ENCODE results near the gene CDC42EP5. TPM values are rescaled to one million over a fixed set of nuclear protein-coding genes. Genes with fewer than 3 reads are reported as not detected.
"Not testable (repeated sequence)": the region's sequence is repeated elsewhere in the genome, so short reads cannot be mapped to it uniquely, and the experiment has no call there.

The CDC42EP5 gene
- polyA plus RNA-seq, 3 donors = not detected

DNA sequence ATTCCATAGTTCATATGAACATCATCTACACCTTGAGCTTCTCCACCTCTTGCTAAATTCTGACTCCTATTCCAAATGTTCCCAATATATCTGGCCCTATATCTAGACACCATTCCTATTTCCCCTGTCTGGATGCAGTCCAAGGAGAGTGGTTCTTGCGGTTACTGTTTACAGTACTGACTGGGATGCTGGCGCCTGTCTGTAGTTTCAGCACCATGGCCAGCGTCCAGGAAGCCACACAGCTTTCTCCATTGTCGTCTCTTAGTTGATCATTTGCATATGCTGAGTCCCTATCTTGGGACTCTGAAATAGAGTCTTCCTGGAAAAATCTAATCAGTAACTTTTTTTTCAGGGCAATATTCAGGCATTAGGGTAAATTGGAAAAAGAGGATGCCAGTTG lies 44.4 kb upstream of the CDC42EP5 start:
- H3K4me3 ChIP-seq (replicated peaks in 1 of 3; ENCODE audit: low read depth in 2 of 3, low read length in 3 of 3) = no peak overlapping the region
- intact Hi-C loops (cut with micrococcal nuclease) = no loop called here
- no peaks in the 10 kb centered on the region for H3K36me3 ChIP-seq (replicated peaks in 1 of 2; ENCODE audit: control insufficient read depth in 1 of 2, insufficient read depth in 2 of 2, low read length in 2 of 2)
- no peaks in the 10 kb centered on the region for H4K20me1 ChIP-seq (ENCODE audit: insufficient read depth, low read length)
- H3K27ac Mint-ChIP-seq = no peak overlapping the region
- no peak overlapping the region for H3K9ac ChIP-seq (ENCODE audit: insufficient read depth, low read length, poor library complexity, severe bottlenecking)
- H3K9me3 ChIP-seq (replicated peaks in 1 of 2; ENCODE audit: control insufficient read depth in 1 of 2, insufficient read depth in 1 of 2, low read length in 2 of 2) = no peaks in the 10 kb centered on the region
- peaks cover 0 to 3% (median 0%) of the 10 kb centered on the region in 7 donors for H3K9me3 Mint-ChIP-seq
- peak overlapping the region in 1 of 2 donors; percentile 37 for H3K4me3 Mint-ChIP-seq
- TF ChIP-seq, protein P1, sequence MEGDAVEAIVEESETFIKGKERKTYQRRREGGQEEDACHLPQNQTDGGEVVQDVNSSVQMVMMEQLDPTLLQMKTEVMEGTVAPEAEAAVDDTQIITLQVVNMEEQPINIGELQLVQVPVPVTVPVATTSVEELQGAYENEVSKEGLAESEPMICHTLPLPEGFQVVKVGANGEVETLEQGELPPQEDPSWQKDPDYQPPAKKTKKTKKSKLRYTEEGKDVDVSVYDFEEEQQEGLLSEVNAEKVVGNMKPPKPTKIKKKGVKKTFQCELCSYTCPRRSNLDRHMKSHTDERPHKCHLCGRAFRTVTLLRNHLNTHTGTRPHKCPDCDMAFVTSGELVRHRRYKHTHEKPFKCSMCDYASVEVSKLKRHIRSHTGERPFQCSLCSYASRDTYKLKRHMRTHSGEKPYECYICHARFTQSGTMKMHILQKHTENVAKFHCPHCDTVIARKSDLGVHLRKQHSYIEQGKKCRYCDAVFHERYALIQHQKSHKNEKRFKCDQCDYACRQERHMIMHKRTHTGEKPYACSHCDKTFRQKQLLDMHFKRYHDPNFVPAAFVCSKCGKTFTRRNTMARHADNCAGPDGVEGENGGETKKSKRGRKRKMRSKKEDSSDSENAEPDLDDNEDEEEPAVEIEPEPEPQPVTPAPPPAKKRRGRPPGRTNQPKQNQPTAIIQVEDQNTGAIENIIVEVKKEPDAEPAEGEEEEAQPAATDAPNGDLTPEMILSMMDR (IDR thresholded peaks at IDR 0.05) = no peak
- H2AFZ ChIP-seq (ENCODE audit: insufficient read depth, low read depth, low read length, poor library complexity, severe bottlenecking) = no peak overlapping the region
- no CpG with 5 or more reads among the region's 4 CpGs for WGBS (ENCODE audit: insufficient coverage)
- no peaks in the 10 kb centered on the region for H3K79me2 ChIP-seq (ENCODE audit: insufficient read depth, low read length)
- peaks cover 65 to 83% (median 69%) of the 10 kb centered on the region in 3 donors for H3K27me3 Mint-ChIP-seq (ENCODE audit: low read depth in 3 of 3)
- no peak overlapping the region for H3K27ac ChIP-seq (ENCODE audit: low read depth in 1 of 2, low read length in 2 of 2)
- no peak overlapping the region for H3K4me2 ChIP-seq (replicated peaks; ENCODE audit: extremely low read depth, low read length, poor library complexity, severe bottlenecking)
- H3K36me3 Mint-ChIP-seq = no peaks in the 10 kb centered on the region
- DNase-seq = peak; percentile 33 to 61 (median 47)
- peaks cover 15 to 16% of the 10 kb centered on the region in 2 donors for H3K4me1 ChIP-seq (ENCODE audit: control insufficient read depth in 1 of 2, insufficient read depth in 2 of 2, low read length in 2 of 2)
- H3K4me1 Mint-ChIP-seq = peaks cover 18% of the 10 kb centered on the region
- peaks cover 28 to 50% of the 10 kb centered on the region in 2 donors for H3K27me3 ChIP-seq (ENCODE audit: control insufficient read depth in 2 of 2, insufficient read depth in 2 of 2, low read length in 2 of 2)

DNA sequence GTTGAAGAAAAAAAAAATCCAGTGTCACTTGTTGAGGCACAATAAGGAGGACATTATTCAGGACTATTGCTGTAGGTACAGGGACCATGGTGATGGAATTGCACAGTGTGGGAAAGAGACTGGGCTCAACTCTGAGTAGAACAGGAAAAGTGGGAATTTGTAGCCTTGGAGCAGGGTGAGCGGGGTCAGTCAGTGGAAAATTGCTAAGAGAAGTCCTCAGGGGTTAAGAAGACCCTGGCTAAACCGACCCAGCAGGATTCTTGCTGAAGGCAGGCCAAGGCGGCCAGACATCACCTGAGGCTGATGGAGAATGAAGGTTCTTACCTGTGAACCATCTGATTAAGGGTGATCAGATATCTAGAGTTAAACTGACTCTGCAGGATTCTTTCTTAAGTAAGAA lies 42.1 kb upstream of the CDC42EP5 start:
- 80% methylated on average over 3 of the region's 3 CpGs for WGBS (ENCODE audit: insufficient coverage)
- Histone ChIP-seq H4K20me1 (ENCODE audit: insufficient read depth, low read length) (no peaks in the 10 kb centered on the region), H2AFZ (ENCODE audit: insufficient read depth, low read depth, low read length, poor library complexity, severe bottlenecking) (no peak overlapping the region), H3K4me3 (replicated peaks in 1 of 3; ENCODE audit: low read depth in 2 of 3, low read length in 3 of 3) (no peak overlapping the region), H3K9ac (ENCODE audit: insufficient read depth, low read length, poor library complexity, severe bottlenecking) (no peak overlapping the region), H3K79me2 (ENCODE audit: insufficient read depth, low read length) (no peaks in the 10 kb centered on the region), H3K27me3 (ENCODE audit: control insufficient read depth in 2 of 2, insufficient read depth in 2 of 2, low read length in 2 of 2) (peaks cover 20 to 33% of the 10 kb centered on the region in 2 donors), H3K36me3 (replicated peaks in 1 of 2; ENCODE audit: control insufficient read depth in 1 of 2, insufficient read depth in 2 of 2, low read length in 2 of 2) (no peaks in the 10 kb centered on the region), H3K4me2 (replicated peaks; ENCODE audit: extremely low read depth, low read length, poor library complexity, severe bottlenecking) (no peak overlapping the region), H3K4me1 (ENCODE audit: control insufficient read depth in 1 of 2, insufficient read depth in 2 of 2, low read length in 2 of 2) (no peaks in the 10 kb centered on the region), H3K9me3 (replicated peaks in 1 of 2; ENCODE audit: control insufficient read depth in 1 of 2, insufficient read depth in 1 of 2, low read length in 2 of 2) (no peaks in the 10 kb centered on the region), H3K27ac (ENCODE audit: low read depth in 1 of 2, low read length in 2 of 2) (no peak overlapping the region)
- intact Hi-C loops (cut with micrococcal nuclease) = no loop called here
- no peak for DNase-seq
- no peaks in the 10 kb centered on the region for H3K4me1 Mint-ChIP-seq
- H3K4me3 Mint-ChIP-seq = peak overlapping the region in 1 of 2 donors; percentile 56
- H3K36me3 Mint-ChIP-seq = no peaks in the 10 kb centered on the region
- TF ChIP-seq, protein P1 (IDR thresholded peaks at IDR 0.05) = no peak
- peak overlapping the region in 1 of 7 donors; percentile 7 for H3K27ac Mint-ChIP-seq
- peaks cover 0 to 2% (median 0%) of the 10 kb centered on the region in 7 donors for H3K9me3 Mint-ChIP-seq
- peaks cover 47 to 63% (median 55%) of the 10 kb centered on the region in 3 donors for H3K27me3 Mint-ChIP-seq (ENCODE audit: low read depth in 3 of 3)

DNA sequence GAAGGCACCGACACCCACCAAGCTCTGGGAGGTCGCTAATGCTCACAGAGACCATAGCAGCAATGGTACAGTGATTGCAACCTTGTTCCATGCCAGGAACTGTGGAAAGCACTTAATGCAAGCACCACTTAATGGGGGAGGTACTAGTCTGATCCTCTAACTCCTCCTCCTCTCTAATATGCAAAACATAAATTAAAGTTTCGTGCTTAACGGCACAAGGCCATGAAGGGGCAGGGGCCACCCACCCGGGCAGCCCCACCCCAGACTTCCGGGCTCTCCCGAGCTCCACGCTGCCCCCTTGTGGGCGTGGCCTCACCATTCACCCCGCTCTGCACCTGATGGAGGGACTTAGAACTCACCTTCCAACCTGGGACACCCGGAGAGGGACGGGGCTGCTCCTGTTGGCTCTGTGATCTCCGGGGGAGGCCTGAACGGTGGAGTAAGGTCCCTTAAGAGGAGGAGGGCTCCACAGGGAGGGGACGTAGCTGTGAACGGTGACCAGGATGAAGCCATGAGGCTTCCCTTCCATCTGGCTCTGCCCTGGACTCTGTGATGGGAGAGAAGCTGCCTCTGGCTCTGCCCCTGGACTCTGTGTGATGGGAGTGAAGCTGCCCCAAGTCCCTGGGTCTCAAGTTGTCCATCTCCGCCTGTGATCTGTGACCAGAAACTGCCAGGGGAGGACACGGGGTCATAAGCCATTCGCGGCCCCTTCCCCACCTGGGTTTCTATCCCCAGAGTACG lies 36.3 kb upstream of the CDC42EP5 start:
- no CpG with 5 or more reads among the region's 21 CpGs for WGBS (ENCODE audit: insufficient coverage)
- H3K9me3 Mint-ChIP-seq; H3K9ac ChIP-seq (ENCODE audit: insufficient read depth, low read length, poor library complexity, severe bottlenecking); H3K4me3 ChIP-seq (replicated peaks in 1 of 3; ENCODE audit: low read depth in 2 of 3, low read length in 3 of 3); H3K36me3 ChIP-seq (replicated peaks in 1 of 2; ENCODE audit: control insufficient read depth in 1 of 2, insufficient read depth in 2 of 2, low read length in 2 of 2); H4K20me1 ChIP-seq (ENCODE audit: insufficient read depth, low read length); H3K4me3 Mint-ChIP-seq; H2AFZ ChIP-seq (ENCODE audit: insufficient read depth, low read depth, low read length, poor library complexity, severe bottlenecking); H3K4me2 ChIP-seq (replicated peaks; ENCODE audit: extremely low read depth, low read length, poor library complexity, severe bottlenecking); H3K27ac Mint-ChIP-seq; H3K27ac ChIP-seq (ENCODE audit: low read depth in 1 of 2, low read length in 2 of 2); DNase-seq; intact Hi-C loops (cut with micrococcal nuclease); H3K4me1 ChIP-seq (ENCODE audit: control insufficient read depth in 1 of 2, insufficient read depth in 2 of 2, low read length in 2 of 2); H3K36me3 Mint-ChIP-seq; H3K9me3 ChIP-seq (replicated peaks in 1 of 2; ENCODE audit: control insufficient read depth in 1 of 2, insufficient read depth in 1 of 2, low read length in 2 of 2); H3K79me2 ChIP-seq (ENCODE audit: insufficient read depth, low read length): not testable (repeated sequence)
- H3K27me3 Mint-ChIP-seq (ENCODE audit: low read depth in 3 of 3) = peaks cover 44 to 59% (median 57%) of the 10 kb centered on the region in 3 donors
- H3K27me3 ChIP-seq (ENCODE audit: control insufficient read depth in 2 of 2, insufficient read depth in 2 of 2, low read length in 2 of 2) = peaks cover 14 to 31% of the 10 kb centered on the region in 2 donors
- H3K4me1 Mint-ChIP-seq = peaks cover 15% of the 10 kb centered on the region

Measured in CD14-positive monocyte (primary cell).